ENCODE data around the gene TYRP1. TPM values are rescaled to one million over a fixed set of nuclear protein-coding genes. Genes with fewer than 3 reads are reported as not detected.

Gene TYRP1
- total RNA-seq, 4 donors from 2014 or later, result not detected

GRCh38 chr9:12718482-12719026 lies 25.4 kb downstream of the TYRP1 start:
- TF ChIP-seq CTCF (IDR thresholded peaks at IDR 0.05), result no peak
- TF ChIP-seq POLR2A (IDR thresholded peaks at IDR 0.05), result no peak
- H3K27ac ChIP-seq, result no peak overlapping the region

GRCh38 chr9:12719431-12719830 lies 26.2 kb downstream of the TYRP1 start:
- Histone ChIP-seq H3K4me1 (no peaks in the 10 kb centered on the region), H3K27ac (no peak overlapping the region), H3K9me3 (no peaks in the 10 kb centered on the region), H3K36me3 (no peaks in the 10 kb centered on the region), H3K4me3 (no peak overlapping the region), H3K27me3 (no peaks in the 10 kb centered on the region)
- WGBS, 2 donors, result 19 to 25% methylated on average over 1 of the region's 1 CpG
- intact Hi-C loops (cut with DNase I), result no loop called here
- no peak for DNase-seq
- no peak for TF ChIP-seq POLR2A (IDR thresholded peaks at IDR 0.05)
- peak in 5 of 6 experiments; percentile 8 to 56 (median 41) for TF ChIP-seq CTCF (IDR thresholded peaks at IDR 0.05)

More at GRCh38 chr9:12718482-12719026, 25.4 kb downstream of the TYRP1 start:
- 65 to 80% methylated on average over 7 of the region's 7 CpGs for WGBS, 2 donors
- no peak for DNase-seq
- intact Hi-C loops (cut with DNase I), result no loop called here
- Histone ChIP-seq H3K4me3 (no peak overlapping the region), H3K36me3 (no peaks in the 10 kb centered on the region), H3K4me1 (no peaks in the 10 kb centered on the region), H3K27me3 (no peaks in the 10 kb centered on the region), H3K9me3 (no peaks in the 10 kb centered on the region)

- H3K27ac ChIP-seq, result no peak overlapping the region
- H3K27me3 ChIP-seq, result no peaks in the 10 kb centered on the region
- 48 to 49% methylated on average over 3 of the region's 3 CpGs for WGBS, 2 donors
- intact Hi-C loops (cut with DNase I), result loop anchor here (10.0 kb wide), 1 partner anchor 164 kb away; no protein-coding TSS in a partner anchor
- DNase-seq, result no peak
- H3K36me3 ChIP-seq, result no peaks in the 10 kb centered on the region
- no peak overlapping the region for H3K4me3 ChIP-seq
- H3K4me1 ChIP-seq, result no peaks in the 10 kb centered on the region
- H3K9me3 ChIP-seq, result no peaks in the 10 kb centered on the region
- TF ChIP-seq CTCF (IDR thresholded peaks at IDR 0.05), result no peak
- TF ChIP-seq POLR2A (IDR thresholded peaks at IDR 0.05), result no peak
Observed at GRCh38 chr9:12720551-12720950, 27.4 kb downstream of the TYRP1 start.

GRCh38 chr9:12722131-12722530 lies 28.9 kb downstream of the TYRP1 start:
- Histone ChIP-seq H3K36me3 (no peaks in the 10 kb centered on the region), H3K4me1 (no peaks in the 10 kb centered on the region), H3K9me3 (no peaks in the 10 kb centered on the region), H3K27ac (no peak overlapping the region), H3K27me3 (no peaks in the 10 kb centered on the region), H3K4me3 (no peak overlapping the region)
- WGBS, 2 donors, result 35 to 51% methylated on average over 2 of the region's 2 CpGs
- intact Hi-C loops (cut with DNase I), result loop anchor here (10.0 kb wide), 1 partner anchor 163 kb away; no protein-coding TSS in a partner anchor
- no peak for TF ChIP-seq POLR2A (IDR thresholded peaks at IDR 0.05)
- TF ChIP-seq CTCF (IDR thresholded peaks at IDR 0.05), result no peak
- DNase-seq, result no peak

GRCh38 chr9:12723409-12724028 lies 30.3 kb downstream of the TYRP1 start:
- TF ChIP-seq CTCF (IDR thresholded peaks at IDR 0.05), result peak in 4 of 6 experiments; percentile 40 to 57 (median 46)
- no peak for TF ChIP-seq POLR2A (IDR thresholded peaks at IDR 0.05)
- 37 to 39% methylated on average over 5 of the region's 5 CpGs for WGBS, 2 donors
- H3K9me3 ChIP-seq, result no peaks in the 10 kb centered on the region
- no peak overlapping the region for H3K4me3 ChIP-seq
- no peaks in the 10 kb centered on the region for H3K36me3 ChIP-seq
- intact Hi-C loops (cut with DNase I), result loop anchor here (10.0 kb wide), 1 partner anchor 161 kb away; no protein-coding TSS in a partner anchor
- DNase-seq, result no peak
- H3K27ac ChIP-seq, result no peak overlapping the region
- no peaks in the 10 kb centered on the region for H3K27me3 ChIP-seq
- H3K4me1 ChIP-seq, result no peaks in the 10 kb centered on the region

All from esophagus squamous epithelium (tissue), 5 donors.